Ovary (tissue), 9 donors: Measurements from ENCODE around the gene CD81. TPM values are rescaled to one million over a fixed set of nuclear protein-coding genes. Genes with fewer than 3 reads are reported as not detected.

Experiments used
- DNase-seq, 5 donors: peaks; one replicate each; pipeline ENCODE4 v3.0.0-alpha.2; 2019 to 2020
- H3K27ac ChIP-seq, 2 donors: fragments of 200-600 bp; one replicate each; pipeline versions ENCODE4 v1.5.1 to v1.8.0; 2019 to 2022
- H3K27me3 ChIP-seq: fragments of 200-600 bp; one replicate; pipeline ENCODE4 v1.8.0; 2022
- H3K36me3 ChIP-seq: fragments of 200-600 bp; sonication (generic); one replicate; pipeline ENCODE4 v1.5.1; 2019
- H3K4me1 ChIP-seq: one replicate; pipeline ENCODE4 v1.8.1; 2013; ENCODE audit warnings: mild to moderate bottlenecking, moderate library complexity; ENCODE audit not compliant: insufficient read depth
- H3K4me3 ChIP-seq: fragments of 200-600 bp; sonication (generic); one replicate; pipeline ENCODE4 v1.5.1; 2017
- H3K9me3 ChIP-seq, 2 donors: fragments of 200-600 bp in 1 of 2; sonication (generic) in 1 of 2; one replicate each; pipeline versions ENCODE4 v1.5.1 to v1.8.1; 2013 to 2019; ENCODE audit warnings: mild to moderate bottlenecking in 1 of 2, moderate library complexity in 1 of 2
- EP300 ChIP-seq: sonication (generic); formaldehyde crosslinking; IDR thresholded peaks from one replicate; pipeline ENCODE4 v1.6.1; 2017; ENCODE audit warnings: antibody characterized with exemption
- POLR2A ChIP-seq: fragments of 450-650 bp; IDR thresholded peaks from one replicate; pipeline ENCODE4 v1.6.1; 2017; ENCODE audit warnings: antibody characterized with exemption, mild to moderate bottlenecking, moderate library complexity
- WGBS, 3 donors: extraction: QIAGEN DNeasy Blood & Tissue Kit in 1 of 3; methylation state at CpG; one replicate each; pipeline versions ENCODE4 v1.1.5 to v1.1.7; 2013 to 2017; 5-methylcytosine and 5-hydroxymethylcytosine counted together
- intact Hi-C, 4 donors: fragments of 100-400 bp; cut with DNase I; formaldehyde crosslinking; loops; one replicate each; pipeline versions ENCODE4 v1.11.0 to v1.15.1; 2022 to 2023
- polyA plus RNA-seq, 2 donors: library from polyadenylated mRNA; stranded (reverse); fragments of 200-250 nt in 1 of 2; fragments of 350-450 nt in 1 of 2; fragmentation: Illumina TruSeq in 1 of 2; extraction: RNeasy Lipid Tissue Mini Kit (QIAGEN cat#74804) in 1 of 2; gene quantifications; one replicate each; pipeline ENCODE4 v1.2.3, GENCODE V29; 2013 to 2014
- total RNA-seq, 7 donors: library from RNA; depleted of rRNA in 2 of 7; stranded (reverse); fragments of >200 nt in 2 of 7; fragmentation: NEBNext Ultra II Directional in 3 of 7; extraction: Animal tissue kit (Norgen Biotek cat#: 25700) in 3 of 7; gene quantifications; one replicate each; pipeline versions ENCODE4 v1.1.0 to v1.2.4, GENCODE V29; 2016 to 2023
- TF ChIP-seq, protein P1 (sequence below), 3 donors: fragments of 450-650 bp in 2 of 3; fragments of 200-600 bp in 1 of 3; IDR thresholded peaks; one replicate each; pipeline versions ENCODE4 v1.5.1 to v1.8.0; 2016 to 2022; ENCODE audit warnings: antibody characterized with exemption in 3 of 3, mild to moderate bottlenecking in 1 of 3
- donor health status: DM: no; HTN: no; CAD: no; lungs with moderate emphysema.
- donor health status: DM: no; HTN: no; CAD: no.
- donor health status: Bipolar disorder and iron deficiency.
- donor health status: DM: yes; HTN: yes; CAD: no.
- donor health status: DM: no; HTN: no; CAD: no.
- donor health status: DM: yes; HTN: yes; CAD: no.

The CD81 gene
- total and polyA plus RNA-seq, 9 donors, result 206 to 723 (median 541) TPM

DNA sequence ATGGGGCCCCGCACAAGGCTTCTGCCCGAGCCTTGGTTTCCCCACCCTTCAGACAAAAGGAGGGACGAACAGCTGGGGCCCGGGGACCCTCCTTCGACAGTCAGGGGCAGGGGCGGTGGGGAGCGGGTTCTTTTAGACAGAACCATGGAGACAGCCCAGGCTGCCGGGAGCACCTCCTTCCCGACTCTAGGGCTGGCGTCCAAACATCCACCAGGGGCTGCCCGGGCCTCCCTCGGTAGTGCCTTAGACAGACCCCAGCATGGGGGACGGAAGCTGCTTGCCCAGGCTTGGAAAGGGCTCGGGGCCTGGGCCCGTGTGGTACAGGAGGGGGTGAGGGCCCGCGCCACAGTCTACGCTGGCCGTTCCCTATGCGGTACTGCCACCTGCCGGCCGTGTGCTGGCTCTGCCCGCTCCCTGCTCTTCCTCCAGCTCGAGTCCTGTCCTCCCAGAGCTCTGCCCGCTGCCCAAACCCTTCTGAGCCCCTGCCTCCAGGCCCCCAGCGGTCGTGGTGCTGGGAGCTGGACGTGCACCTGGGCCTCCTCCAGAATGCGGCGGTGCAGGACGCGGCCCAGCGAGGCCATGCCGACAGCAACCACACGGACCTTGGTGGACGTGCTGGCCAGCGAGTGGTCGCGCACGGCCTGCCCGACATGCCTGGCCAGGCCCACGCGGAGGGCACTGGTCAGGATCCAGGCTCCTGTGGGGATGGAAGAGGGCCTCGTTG, 43.6 kb downstream of the CD81 start:
- DNase-seq, result peak; percentile 66 to 86 (median 75)
- H3K4me1 ChIP-seq, result peaks cover 2% of the 10 kb centered on the region
- intact Hi-C loops, result loop anchor here (1.0 to 10.0 kb wide), 7 partner anchors 104 to 474 kb away; no protein-coding TSS in a partner anchor
- TF ChIP-seq EP300 (no peak), POLR2A (peak; percentile 11)
- TF ChIP-seq, protein P1, sequence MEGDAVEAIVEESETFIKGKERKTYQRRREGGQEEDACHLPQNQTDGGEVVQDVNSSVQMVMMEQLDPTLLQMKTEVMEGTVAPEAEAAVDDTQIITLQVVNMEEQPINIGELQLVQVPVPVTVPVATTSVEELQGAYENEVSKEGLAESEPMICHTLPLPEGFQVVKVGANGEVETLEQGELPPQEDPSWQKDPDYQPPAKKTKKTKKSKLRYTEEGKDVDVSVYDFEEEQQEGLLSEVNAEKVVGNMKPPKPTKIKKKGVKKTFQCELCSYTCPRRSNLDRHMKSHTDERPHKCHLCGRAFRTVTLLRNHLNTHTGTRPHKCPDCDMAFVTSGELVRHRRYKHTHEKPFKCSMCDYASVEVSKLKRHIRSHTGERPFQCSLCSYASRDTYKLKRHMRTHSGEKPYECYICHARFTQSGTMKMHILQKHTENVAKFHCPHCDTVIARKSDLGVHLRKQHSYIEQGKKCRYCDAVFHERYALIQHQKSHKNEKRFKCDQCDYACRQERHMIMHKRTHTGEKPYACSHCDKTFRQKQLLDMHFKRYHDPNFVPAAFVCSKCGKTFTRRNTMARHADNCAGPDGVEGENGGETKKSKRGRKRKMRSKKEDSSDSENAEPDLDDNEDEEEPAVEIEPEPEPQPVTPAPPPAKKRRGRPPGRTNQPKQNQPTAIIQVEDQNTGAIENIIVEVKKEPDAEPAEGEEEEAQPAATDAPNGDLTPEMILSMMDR (IDR thresholded peaks at IDR 0.05), result peak; percentile 90 to 94 (median 92)
- no peak overlapping the region for H3K27ac ChIP-seq
- H3K36me3 ChIP-seq, result no peaks in the 10 kb centered on the region
- H3K4me3 ChIP-seq, result no peak overlapping the region
- WGBS, 3 donors, result 13 to 22% (median 14%) methylated on average over 41 to 44 of the region's 44 CpGs
- H3K27me3 ChIP-seq, result no peaks in the 10 kb centered on the region
- no peaks in the 10 kb centered on the region for H3K9me3 ChIP-seq

DNA sequence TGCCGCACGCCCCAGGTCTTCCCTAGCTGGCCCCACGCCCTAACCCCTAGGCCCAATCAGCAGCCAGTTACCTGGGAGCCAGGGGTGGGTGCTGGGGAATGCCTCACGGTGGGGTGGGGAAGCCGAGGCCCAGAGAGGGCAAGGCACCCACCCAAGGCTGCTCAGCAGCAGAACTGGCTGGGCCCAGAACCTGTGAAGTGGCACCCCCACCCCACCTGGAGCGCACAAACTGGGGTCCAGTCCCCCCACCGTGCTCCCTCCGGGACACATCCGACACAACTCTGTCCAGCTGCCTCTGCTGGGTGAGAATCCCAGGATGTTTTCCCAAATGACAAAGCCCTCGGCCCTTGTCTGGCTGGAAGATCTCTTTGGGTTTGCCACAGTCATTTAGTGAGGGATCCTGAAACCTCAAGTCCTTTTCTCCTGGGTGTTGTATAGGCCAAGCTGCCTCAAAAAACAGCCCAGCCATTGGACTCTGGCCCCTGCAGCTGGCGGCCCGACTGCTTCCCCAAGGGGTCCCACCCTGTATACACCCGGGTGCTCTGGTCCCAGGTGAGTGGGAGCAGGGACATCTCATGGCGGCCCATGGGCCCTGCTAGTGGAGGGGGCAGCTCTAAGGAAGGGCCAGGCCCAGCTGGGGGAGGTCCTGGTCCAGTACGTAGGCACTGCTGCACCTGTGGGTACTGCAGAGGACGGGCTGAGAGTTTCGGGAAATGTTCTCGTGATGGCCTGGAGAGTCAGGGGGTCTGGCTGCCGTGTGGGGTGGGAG, 44.3 kb downstream of the CD81 start:
- no peaks in the 10 kb centered on the region for H3K36me3 ChIP-seq
- 70 to 76% (median 70%) methylated on average over 19 of the region's 19 CpGs for WGBS, 3 donors
- no peak for TF ChIP-seq POLR2A
- no peak for TF ChIP-seq EP300
- TF ChIP-seq, protein P1 (IDR thresholded peaks at IDR 0.05), result no peak
- no peak overlapping the region for H3K4me3 ChIP-seq
- H3K9me3 ChIP-seq, result no peaks in the 10 kb centered on the region
- peak in 1 of 5 donors; percentile 16 for DNase-seq
- no peak overlapping the region for H3K27ac ChIP-seq
- intact Hi-C loops, result loop anchor here (2.0 to 10.0 kb wide), 6 partner anchors 103 to 473 kb away; no protein-coding TSS in a partner anchor
- no peaks in the 10 kb centered on the region for H3K27me3 ChIP-seq
- H3K4me1 ChIP-seq, result peaks cover 2% of the 10 kb centered on the region

DNA sequence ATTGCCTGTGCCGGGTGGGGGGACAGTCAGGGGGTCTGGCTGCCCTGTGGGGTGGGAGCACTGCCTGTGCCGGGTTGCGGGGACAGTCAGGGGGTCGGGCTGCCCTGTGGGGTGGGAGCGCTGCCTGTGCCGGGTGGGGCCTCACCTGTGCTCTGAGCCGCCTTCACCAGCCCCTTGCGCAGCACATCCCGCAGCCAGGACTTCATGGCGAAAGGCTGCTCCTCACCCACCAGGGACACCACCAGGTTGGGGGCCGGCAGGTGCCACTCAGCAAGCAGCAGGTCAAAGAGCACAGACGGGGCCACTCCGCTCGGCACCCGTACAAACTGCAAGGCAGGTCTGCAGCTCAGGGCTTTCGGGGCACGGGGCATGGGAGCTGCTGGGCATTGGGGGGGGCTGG, 44.9 kb downstream of the CD81 start:
- H3K36me3 ChIP-seq, result no peaks in the 10 kb centered on the region
- peak in 1 of 5 donors; percentile 17 for DNase-seq
- no peaks in the 10 kb centered on the region for H3K9me3 ChIP-seq
- intact Hi-C loops, result loop anchor here (2.0 to 10.0 kb wide), 6 partner anchors 103 to 473 kb away; no protein-coding TSS in a partner anchor
- WGBS, 3 donors, result 84 to 89% (median 88%) methylated on average over 16 to 17 of the region's 17 CpGs
- no peak overlapping the region for H3K27ac ChIP-seq
- no peak overlapping the region for H3K4me3 ChIP-seq
- TF ChIP-seq POLR2A (no peak), EP300 (no peak)
- TF ChIP-seq, protein P1 (IDR thresholded peaks at IDR 0.05), result no peak
- H3K4me1 ChIP-seq, result peaks cover 2% of the 10 kb centered on the region
- H3K27me3 ChIP-seq, result no peaks in the 10 kb centered on the region

DNA sequence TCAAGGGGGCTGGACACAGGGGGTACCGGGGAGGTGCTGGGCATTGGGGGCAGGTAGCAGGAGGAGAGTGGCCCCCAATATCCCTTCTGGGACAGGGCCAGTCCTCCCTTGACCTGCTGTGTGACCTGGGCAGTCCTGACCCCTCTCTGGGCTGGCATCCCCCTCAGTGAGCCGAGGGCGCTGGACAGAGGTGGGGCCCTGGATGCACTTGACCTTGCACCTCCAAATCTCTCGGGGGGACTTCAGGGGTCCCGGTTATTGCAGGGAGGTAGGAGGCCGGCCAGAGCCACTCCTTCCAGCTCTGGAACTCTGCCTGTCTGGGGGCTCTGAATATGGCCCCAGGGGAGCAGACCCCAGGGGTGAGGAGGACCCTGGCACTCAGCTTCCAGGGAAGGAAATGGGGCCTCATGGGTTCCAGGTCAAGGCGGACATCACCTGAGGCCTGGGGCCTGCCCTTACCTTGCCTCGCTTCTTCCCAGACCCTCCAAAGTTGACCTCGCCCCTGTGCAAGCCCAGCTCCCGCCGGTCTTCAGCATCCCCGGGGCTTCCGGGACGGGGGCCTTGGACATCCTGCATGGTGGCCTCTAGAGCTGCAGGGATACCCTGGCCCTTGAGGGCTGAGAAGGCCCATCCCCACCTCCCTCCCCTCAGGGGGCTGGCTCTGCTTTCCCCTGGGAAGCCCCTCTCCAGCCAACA, 45.5 kb downstream of the CD81 start:
- 79 to 84% (median 83%) methylated on average over 14 of the region's 14 CpGs for WGBS, 3 donors

More for the DNA sequence above, 45.5 kb downstream of the CD81 start:
- TF ChIP-seq POLR2A, result no peak
- TF ChIP-seq, protein P1 (IDR thresholded peaks at IDR 0.05), result no peak
- TF ChIP-seq EP300, result no peak
- Histone ChIP-seq H3K27ac (no peak overlapping the region), H3K9me3 (no peaks in the 10 kb centered on the region), H3K4me3 (no peak overlapping the region), H3K4me1 (peaks cover 2% of the 10 kb centered on the region), H3K27me3 (no peaks in the 10 kb centered on the region), H3K36me3 (no peaks in the 10 kb centered on the region)
- peak in 1 of 5 donors; percentile 9 for DNase-seq
- intact Hi-C loops, result loop anchor here in 3 of 4 donors (5.0 to 10.0 kb wide), 3 partner anchors 102 to 472 kb away; no protein-coding TSS in a partner anchor
